ENCODE measurements around the gene SLC24A4. TPM values are rescaled to one million over a fixed set of nuclear protein-coding genes. Genes with fewer than 3 reads are reported as not detected.

SLC24A4 gene
- total RNA-seq, 1 donor from 2014 or later, result 1.5 TPM

DNA sequence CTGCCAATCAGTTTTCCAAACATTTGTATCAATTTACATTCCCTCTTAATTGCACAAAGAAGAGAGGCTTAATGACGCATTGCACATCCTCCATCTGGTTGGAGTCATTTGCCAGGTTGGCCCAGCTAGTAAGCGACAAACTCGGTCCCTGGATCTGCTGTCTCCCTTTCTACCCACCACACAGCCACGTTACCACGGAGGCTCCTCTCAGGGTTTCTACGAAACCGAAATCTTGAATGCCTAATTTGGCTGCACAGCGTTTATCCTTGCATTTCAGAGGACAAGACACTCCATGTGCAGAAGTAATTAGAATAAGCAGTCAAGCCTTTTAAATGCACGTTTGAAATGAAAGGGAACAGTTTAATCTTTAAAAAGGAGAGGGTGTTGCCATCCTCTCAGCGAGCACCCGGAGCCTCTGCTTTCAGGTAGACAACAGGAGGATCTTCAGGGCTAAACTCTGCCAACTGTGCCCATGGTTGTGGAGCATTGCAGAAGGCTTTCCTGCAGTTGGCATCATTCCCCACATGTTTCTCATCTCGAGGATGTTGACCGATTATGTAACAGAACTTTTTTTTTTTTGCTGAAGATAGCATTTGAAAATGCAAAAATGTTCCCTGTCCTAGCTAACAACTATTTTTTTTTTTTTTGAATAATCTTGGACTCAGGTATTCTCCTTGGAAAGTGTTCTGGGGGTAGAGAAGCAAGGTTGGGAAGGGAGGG lies 37.8 kb downstream of the SLC24A4 start:
- TF ChIP-seq POLR2AphosphoS5 (IDR thresholded peaks at IDR 0.05; ENCODE audit: insufficient read depth in 1 of 2, low read depth in 1 of 2) (no peak), POLR2A (IDR thresholded peaks at IDR 0.05) (no peak)
- TF ChIP-seq, protein P1, sequence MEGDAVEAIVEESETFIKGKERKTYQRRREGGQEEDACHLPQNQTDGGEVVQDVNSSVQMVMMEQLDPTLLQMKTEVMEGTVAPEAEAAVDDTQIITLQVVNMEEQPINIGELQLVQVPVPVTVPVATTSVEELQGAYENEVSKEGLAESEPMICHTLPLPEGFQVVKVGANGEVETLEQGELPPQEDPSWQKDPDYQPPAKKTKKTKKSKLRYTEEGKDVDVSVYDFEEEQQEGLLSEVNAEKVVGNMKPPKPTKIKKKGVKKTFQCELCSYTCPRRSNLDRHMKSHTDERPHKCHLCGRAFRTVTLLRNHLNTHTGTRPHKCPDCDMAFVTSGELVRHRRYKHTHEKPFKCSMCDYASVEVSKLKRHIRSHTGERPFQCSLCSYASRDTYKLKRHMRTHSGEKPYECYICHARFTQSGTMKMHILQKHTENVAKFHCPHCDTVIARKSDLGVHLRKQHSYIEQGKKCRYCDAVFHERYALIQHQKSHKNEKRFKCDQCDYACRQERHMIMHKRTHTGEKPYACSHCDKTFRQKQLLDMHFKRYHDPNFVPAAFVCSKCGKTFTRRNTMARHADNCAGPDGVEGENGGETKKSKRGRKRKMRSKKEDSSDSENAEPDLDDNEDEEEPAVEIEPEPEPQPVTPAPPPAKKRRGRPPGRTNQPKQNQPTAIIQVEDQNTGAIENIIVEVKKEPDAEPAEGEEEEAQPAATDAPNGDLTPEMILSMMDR (IDR thresholded peaks at IDR 0.05), result no peak
- no peak for DNase-seq (ENCODE audit: extremely low spot score in 2 of 2)
- H3K27ac ChIP-seq, result no peak overlapping the region
- no peaks in the 10 kb centered on the region for H3K4me1 ChIP-seq
- no peaks in the 10 kb centered on the region for H3K27me3 ChIP-seq
- H3K36me3 ChIP-seq, result no peaks in the 10 kb centered on the region
- H3K9me3 ChIP-seq, result no peaks in the 10 kb centered on the region
- intact Hi-C loops (cut with DNase I), result no loop called here
- no peak overlapping the region for H3K4me3 ChIP-seq

DNA sequence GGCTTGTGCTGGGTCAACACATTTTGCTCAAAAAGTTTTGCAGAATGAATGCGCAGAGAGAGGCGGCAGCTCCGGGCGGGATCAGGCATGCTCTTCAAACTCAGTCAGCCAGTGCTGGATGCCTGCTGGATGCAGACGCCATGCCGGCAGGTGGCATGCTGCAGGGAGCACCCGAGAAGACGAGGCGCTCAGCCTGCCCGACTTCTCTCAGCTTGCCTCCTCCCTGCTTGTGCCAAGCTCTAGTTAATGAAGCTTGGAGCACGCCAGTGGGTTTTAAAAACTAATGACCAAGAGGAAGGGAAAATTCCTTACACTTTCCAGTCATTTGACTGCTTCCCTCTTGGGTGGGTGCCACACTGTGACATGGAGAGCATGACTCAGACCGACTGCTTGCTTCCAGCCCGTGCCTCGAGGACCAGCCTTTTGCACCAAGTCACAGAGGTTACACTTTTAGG lies 39.8 kb downstream of the SLC24A4 start:
- H3K36me3 ChIP-seq, result no peaks in the 10 kb centered on the region
- intact Hi-C loops (cut with DNase I), result no loop called here
- DNase-seq (ENCODE audit: extremely low spot score in 2 of 2), result no peak
- H3K9me3 ChIP-seq, result no peaks in the 10 kb centered on the region
- no peak for TF ChIP-seq POLR2AphosphoS5 (IDR thresholded peaks at IDR 0.05; ENCODE audit: insufficient read depth in 1 of 2, low read depth in 1 of 2)
- TF ChIP-seq, protein P1 (IDR thresholded peaks at IDR 0.05), result no peak
- H3K4me3 ChIP-seq, result no peak overlapping the region
- no peaks in the 10 kb centered on the region for H3K27me3 ChIP-seq
- no peak overlapping the region for H3K27ac ChIP-seq
- no peaks in the 10 kb centered on the region for H3K4me1 ChIP-seq

DNA sequence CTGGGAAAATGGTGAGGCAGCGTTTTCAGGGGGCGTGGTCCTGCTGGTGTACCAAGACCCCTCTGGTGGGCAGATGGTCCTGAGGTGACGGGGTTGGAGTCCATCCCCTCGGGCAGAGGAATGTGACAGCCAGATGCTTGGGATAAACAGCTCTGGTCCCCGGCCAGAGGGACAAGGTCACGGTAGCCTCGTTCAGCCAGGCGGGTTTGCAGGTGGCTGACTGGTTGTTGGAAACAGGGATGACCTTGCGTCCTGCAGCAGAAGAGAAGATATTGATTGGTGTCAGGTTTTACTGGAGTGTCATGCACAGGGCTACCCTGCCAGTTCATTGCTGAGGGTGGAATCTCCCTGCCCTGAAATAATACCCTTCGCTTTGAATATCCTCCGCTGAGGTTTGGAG lies 43.3 kb downstream of the SLC24A4 start:
- Histone ChIP-seq H3K9me3 (no peaks in the 10 kb centered on the region), H3K27ac (no peak overlapping the region), H3K36me3 (no peaks in the 10 kb centered on the region), H3K4me3 (no peak overlapping the region), H3K4me1 (no peaks in the 10 kb centered on the region), H3K27me3 (no peaks in the 10 kb centered on the region)
- intact Hi-C loops (cut with DNase I), result no loop called here
- no peak for DNase-seq (ENCODE audit: extremely low spot score in 2 of 2)
- TF ChIP-seq POLR2A (IDR thresholded peaks at IDR 0.05), result no peak
- no peak for TF ChIP-seq POLR2AphosphoS5 (IDR thresholded peaks at IDR 0.05; ENCODE audit: insufficient read depth in 1 of 2, low read depth in 1 of 2)
- TF ChIP-seq, protein P1 (IDR thresholded peaks at IDR 0.05), result no peak

DNA sequence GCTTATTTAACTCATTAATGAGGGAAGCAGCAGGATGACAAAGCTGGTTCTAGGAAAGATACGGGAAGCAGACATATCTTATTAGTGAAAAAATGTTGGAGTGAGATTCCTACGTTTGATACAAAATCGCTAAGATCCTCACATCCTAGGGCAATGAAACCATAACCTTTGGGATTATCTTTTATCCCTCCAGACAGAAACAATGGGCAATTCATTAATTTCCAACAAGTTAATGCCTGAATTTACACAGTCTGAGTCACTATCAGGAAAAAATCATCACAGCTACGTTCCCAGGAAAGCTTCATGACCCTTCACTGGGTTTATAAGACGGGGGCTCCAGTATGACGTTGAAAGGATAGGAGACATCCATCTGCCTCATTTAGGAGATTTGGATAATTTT lies 45.0 kb downstream of the SLC24A4 start:
- no peak for DNase-seq (ENCODE audit: extremely low spot score in 2 of 2)
- TF ChIP-seq POLR2AphosphoS5 (IDR thresholded peaks at IDR 0.05; ENCODE audit: insufficient read depth in 1 of 2, low read depth in 1 of 2), result no peak
- Histone ChIP-seq H3K4me3 (no peak overlapping the region), H3K27ac (no peak overlapping the region), H3K27me3 (no peaks in the 10 kb centered on the region), H3K36me3 (no peaks in the 10 kb centered on the region), H3K9me3 (no peaks in the 10 kb centered on the region), H3K4me1 (no peaks in the 10 kb centered on the region)
- intact Hi-C loops (cut with DNase I), result no loop called here

DNA sequence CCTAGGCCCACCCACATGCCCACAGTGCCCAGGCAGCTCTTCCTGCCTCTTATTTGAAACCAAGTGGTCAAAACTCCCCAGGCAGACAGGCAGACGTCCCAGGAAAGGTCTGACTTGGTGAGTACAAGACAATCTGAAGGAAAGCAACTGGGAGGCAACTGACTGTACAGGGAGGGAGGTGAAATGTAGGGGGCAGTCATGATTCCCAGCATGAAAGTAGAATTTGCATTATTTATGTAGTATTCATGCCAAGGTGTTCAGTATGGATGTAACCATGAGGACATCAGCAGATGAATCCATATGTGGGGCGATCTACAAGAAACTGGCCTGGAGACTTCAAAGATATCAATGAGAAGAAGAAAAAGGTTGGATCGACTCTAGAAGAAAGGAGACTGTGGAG lies 46.1 kb downstream of the SLC24A4 start:
- no peak overlapping the region for H3K4me3 ChIP-seq
- intact Hi-C loops (cut with DNase I), result no loop called here
- no peak for DNase-seq (ENCODE audit: extremely low spot score in 2 of 2)
- H3K36me3 ChIP-seq, result no peaks in the 10 kb centered on the region
- no peak overlapping the region for H3K27ac ChIP-seq
- H3K27me3 ChIP-seq, result no peaks in the 10 kb centered on the region
- H3K9me3 ChIP-seq, result no peaks in the 10 kb centered on the region
- TF ChIP-seq POLR2AphosphoS5 (IDR thresholded peaks at IDR 0.05; ENCODE audit: insufficient read depth in 1 of 2, low read depth in 1 of 2) (no peak), POLR2A (IDR thresholded peaks at IDR 0.05) (no peak)
- TF ChIP-seq, protein P1 (IDR thresholded peaks at IDR 0.05), result no peak
- H3K4me1 ChIP-seq, result no peaks in the 10 kb centered on the region

Data from vagina (tissue), 2 donors.